ENCODE measurements around the gene ACTRT1.

The ACTRT1 gene

GRCh38 chrX:128052303-128052702, at the start of gene ACTRT1:
Gene ACTRT1, minus strand, starts transcription at chrX:128052403. Its CDS starts 197 bp downstream, at chrX:128052206.
- DNase-seq, result no peak

DNA sequence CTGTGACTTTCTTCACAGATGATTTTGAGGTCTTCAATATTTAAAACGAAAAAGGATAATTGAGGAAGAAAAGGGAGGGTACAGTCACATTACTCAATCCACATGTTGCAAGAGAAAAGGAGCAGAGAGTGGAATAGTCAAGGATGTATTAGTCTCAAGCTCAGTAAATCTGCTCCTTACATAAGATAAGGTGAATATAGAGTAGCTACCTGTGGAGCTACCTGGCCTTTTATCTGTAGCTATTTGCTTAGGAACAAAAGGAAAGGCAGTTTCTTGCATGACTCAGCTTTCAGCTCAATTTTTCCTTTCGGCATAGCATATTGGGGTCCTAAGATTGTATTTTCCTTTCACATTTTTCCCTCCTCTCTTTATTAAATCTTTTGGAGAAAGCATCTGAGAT, 26.3 kb upstream of the ACTRT1 start:
- DNase-seq, result no peak

DNA sequence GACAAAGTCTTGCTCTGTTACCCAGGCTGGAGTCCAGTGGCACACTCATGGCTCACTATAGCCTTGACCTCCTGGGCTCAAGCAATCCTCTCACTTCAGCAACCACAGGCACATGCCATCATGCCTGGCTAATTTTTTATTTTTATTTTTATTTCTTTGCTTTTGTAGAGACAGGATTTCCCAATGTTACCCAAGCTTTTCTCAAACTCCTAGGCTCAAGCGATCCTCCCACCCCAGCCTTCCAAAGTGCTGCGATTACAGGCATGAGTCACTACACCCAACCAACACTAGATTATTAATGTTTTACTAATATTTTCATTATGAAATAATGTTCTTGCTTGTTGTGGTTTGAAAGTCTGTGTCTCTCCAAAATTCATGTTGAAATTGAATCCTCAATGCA, 5.2 kb upstream of the ACTRT1 start:
- no peak for DNase-seq

GRCh38 chrX:128051526-128051925, 677 bp downstream of the ACTRT1 start:
- DNase-seq, result no peak

DNA sequence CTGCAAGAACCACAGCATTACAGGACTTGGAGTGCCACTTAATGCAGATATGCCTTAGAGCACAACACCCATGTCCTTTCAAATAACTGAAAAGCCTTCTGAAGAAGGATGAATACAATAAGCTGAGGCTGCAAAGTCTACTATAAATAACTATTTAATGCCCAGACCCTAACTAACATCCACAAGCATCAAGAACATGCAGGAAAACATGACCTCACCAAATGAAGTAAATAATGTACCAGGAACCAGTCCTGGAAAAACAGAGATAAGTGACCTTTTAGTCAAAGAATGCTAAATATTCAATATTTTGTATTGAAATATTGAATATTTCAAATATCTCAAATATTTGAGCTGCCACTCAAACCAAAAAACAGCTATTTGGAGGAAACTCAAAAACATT, 16.9 kb downstream of the ACTRT1 start:
- DNase-seq, result no peak

DNA sequence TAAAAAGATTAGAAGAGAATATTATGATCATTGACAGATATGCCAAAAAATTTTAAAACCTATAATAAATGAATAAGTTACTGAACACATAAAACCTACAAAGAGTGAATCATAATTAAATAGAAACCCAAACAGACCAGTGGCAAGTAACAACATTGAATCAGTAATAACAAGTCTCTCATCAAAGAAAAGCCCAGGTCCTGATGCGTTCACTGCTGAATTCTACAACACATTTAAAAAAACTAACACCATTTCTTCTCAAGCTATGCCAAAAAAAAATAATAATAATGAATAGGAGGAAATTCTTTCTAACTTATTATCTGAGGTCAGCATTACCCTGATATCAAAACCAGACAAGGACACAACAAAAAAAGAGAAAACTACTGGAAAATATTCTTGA, 30.6 kb downstream of the ACTRT1 start:
- DNase-seq, result no peak

DNA sequence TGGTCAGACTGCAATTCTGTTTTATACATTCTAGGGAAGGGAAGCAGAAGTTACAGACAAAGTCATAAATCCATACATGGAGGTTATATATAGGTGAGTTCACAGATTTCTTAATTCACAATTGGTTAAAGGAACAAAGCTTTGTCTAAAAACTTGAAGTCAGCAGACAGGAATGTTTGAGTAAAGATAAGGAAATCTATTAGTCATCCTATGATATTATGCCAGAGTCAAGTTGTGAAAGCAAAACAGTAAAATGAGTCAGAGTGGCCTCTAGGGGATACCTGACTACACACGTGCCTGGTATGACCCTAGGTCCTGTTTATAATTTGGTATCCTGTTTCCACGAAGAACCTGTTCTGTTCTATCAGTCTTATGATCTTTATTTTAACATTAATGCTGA, 31.5 kb downstream of the ACTRT1 start:
- no peak for DNase-seq

GRCh38 chrX:128019218-128019617, 33.0 kb downstream of the ACTRT1 start:
- no peak for DNase-seq

DNA sequence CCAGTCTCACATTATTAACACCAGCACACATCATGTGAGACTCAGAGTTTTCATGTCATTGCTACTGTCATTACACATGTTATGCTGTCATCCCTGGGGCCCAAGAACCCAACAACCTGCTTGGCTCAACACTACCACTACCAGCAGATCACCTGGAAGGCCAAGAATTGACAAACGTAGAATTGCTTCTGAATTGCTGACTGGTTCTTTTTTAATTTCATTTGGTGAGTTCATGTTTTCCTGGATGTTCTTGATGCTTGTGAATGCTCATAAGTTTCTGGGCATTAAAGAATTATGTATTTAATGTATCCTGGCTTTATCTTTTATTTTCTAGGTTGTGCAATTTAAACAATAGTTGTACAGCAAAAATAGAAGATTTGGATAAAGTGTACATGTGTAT, 40.2 kb downstream of the ACTRT1 start:
- DNase-seq, result no peak

GRCh38 chrX:128007882-128008281, 44.3 kb downstream of the ACTRT1 start:
- no peak for DNase-seq

Measured in CD4-positive, alpha-beta T cell treated with Interleukin-10 for 1 hour (primary cell).